Prostate gland (tissue), 2 donors: ENCODE results near the gene ANKLE1.

Experiments
- CTCF ChIP-seq, 4 experiments: fragments of 200-600 bp in 2 of 4; fragments of 450-650 bp in 2 of 4; sonication (generic) in 2 of 4; IDR thresholded peaks; 1 replicate in 3 of 4; 2 replicates in 1 of 4; pipeline ENCODE4 v1.5.1; 2016 to 2019; ENCODE audit warnings: antibody characterized with exemption in 4 of 4, mild to moderate bottlenecking in 2 of 4, moderate library complexity in 2 of 4
- POLR2A ChIP-seq: fragments of 450-650 bp; IDR thresholded peaks from one replicate; pipeline ENCODE4 v1.6.1; 2016; ENCODE audit warnings: antibody characterized with exemption, mild to moderate bottlenecking
- POLR2AphosphoS5 ChIP-seq: sonication (generic); formaldehyde crosslinking; IDR thresholded peaks from one replicate; pipeline ENCODE4 v1.6.1; 2017; ENCODE audit warnings: antibody characterized with exemption

- TF ChIP-seq CTCF (IDR thresholded peaks at IDR 0.05) (no peak), POLR2A (no peak), POLR2AphosphoS5 (no peak)
Measured at GRCh38 chr19:17326595-17326966, 44.9 kb downstream of the ANKLE1 start.
